Astrocyte of the hippocampus (primary cell): Measurements from ENCODE around the gene NBPF1.
"Not testable (repeated sequence)": the region's sequence is repeated elsewhere in the genome, so short reads cannot be mapped to it uniquely, and the experiment has no call there.

Source experiments
- DNase-seq: peaks from one replicate; pipeline ENCODE4 v3.0.0; 2011; ENCODE audit warnings: low read depth, low spot score

NBPF1 gene

GRCh38 chr1:16613185-16614147 lies at the start of gene NBPF1:
NBPF1 (minus strand) TSS chr1:16613564.
- DNase-seq = peak; percentile 100

GRCh38 chr1:16658234-16658633 lies 44.9 kb upstream of the NBPF1 start:
- DNase-seq = not testable (repeated sequence)

DNA sequence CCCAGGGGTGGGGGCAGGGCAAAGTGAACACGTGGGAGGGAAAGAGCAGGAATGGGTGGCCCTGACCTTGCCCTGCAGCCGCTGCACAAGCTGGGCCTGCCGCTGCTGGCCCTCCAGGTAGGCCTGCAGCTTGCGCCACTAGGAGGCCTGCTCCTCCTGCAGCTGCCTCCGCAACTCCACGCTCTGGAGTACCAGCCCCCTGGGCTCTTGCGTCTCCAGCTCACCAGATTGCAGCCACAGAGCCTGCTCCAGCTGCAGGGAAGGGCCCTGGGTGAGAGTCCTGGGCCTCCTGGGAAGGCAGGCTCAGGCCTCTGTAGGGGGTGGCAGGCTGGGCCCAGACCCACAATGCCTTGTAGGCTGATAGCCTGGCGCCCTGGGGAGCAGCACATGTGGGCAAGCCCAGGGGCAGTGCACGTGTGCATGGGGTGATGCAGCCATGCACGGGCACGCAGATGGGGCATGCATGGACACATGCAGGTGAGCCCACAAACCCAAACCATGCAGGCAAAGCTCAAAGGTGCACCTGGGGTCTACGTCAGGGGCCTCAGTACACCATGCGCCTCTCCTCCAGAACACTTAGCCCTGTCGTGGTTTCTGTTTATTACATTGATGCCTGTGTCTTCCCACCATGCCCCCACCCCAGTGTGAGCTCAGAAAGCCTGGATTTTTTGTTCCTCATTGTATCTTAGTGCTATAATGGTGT lies 43.8 kb upstream of the NBPF1 start:
- not testable (repeated sequence) for DNase-seq

GRCh38 chr1:16656574-16656973 lies 43.2 kb upstream of the NBPF1 start:
- DNase-seq = not testable (repeated sequence)

DNA sequence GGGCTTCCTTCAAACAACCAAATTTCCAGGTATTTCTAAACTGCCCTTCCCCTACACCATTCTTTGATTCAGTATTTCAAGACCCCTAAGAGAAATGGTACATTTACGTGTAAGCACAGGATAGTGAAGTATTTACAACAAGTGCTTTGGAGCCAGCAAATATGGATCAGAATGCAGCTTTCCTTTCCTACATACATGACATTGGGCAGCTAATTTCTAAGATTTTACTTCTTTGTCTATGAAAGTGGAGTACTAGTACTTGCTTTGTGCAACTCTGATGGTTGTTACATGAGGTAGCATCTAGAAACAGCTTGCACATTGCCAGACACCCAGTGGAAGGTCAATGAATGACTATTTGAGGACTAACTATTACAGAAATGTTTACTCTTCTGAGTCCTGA lies 38.2 kb upstream of the NBPF1 start:
- DNase-seq = not testable (repeated sequence)

DNA sequence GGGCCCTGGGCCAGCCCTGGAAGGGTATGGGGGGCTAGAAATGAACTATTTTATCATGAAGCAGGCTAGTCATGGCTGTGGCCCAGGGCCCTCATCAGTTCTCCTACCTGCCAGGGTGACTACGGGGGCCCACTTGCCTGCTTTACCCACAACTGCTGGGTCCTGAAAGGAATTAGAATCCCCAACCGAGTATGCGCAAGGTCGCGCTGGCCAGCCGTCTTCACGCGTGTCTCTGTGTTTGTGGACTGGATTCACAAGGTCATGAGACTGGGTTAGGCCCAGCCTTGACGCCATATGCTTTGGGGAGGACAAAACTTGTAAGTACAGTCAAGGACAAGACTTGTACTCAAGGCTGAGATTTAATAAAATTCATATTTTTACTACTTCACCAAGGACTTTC lies 36.6 kb upstream of the NBPF1 start:
- DNase-seq = not testable (repeated sequence)

DNA sequence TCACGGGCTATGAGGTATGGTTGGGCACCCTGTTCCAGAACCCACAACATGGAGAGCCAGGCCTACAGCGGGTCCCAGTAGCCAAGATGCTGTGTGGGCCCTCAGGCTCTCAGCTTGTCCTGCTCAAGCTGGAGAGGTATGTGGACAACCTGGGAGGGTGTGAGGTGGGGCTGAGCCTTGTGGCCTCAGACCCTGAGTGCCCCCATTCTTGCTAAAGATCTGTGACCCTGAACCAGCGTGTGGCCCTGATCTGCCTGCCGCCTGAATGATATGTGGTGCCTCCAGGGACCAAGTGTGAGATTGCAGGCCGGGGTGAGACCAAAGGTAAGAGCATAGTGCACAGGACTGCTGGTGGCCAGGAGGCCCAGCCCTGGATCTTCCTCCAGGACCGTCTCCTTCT lies 36.0 kb upstream of the NBPF1 start:
- not testable (repeated sequence) for DNase-seq

DNA sequence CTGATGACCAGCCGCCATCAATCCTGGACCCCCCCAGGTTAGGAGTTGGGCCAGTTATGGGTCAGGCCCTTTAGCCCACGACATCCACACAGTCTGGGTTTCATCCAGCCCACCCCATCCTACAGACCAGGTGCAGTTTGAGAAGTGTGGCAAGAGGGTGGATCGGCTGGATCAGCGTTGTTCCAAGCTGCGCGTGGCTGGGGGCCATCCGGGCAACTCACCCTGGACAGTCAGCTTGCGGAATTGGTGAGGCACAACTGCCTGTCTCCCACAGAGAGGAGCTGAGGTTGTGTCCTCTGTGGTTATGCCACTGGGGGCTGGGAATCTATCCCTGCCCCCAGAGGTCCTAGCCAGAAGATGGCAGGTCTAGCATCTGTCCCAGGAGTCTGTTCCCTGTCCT lies 35.4 kb upstream of the NBPF1 start:
- not testable (repeated sequence) for DNase-seq

DNA sequence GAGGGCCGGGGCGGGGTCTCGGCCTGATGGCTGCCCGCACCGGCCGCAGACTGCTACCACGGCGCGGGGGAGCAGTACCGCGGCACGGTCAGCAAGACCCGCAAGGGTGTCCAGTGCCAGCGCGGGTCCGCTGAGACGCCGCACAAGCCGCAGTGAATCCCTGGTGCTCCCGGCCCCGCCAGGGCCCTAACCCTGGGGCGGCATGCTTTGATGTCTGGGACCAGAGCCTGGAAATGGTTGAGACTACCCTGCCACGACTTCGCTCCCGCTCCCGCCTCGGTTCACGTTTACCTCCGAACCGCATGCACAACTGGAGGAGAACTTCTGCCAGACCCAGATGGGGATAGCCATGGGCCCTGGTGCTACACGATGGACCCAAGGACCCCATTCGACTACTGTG lies 34.9 kb upstream of the NBPF1 start:
- not testable (repeated sequence) for DNase-seq

- DNase-seq = not testable (repeated sequence)
These were observed 34.1 kb upstream of the NBPF1 start for GRCh38 chr1:16647179-16648176.

GRCh38 chr1:16646716-16647115 lies 33.4 kb upstream of the NBPF1 start:
- not testable (repeated sequence) for DNase-seq

DNA sequence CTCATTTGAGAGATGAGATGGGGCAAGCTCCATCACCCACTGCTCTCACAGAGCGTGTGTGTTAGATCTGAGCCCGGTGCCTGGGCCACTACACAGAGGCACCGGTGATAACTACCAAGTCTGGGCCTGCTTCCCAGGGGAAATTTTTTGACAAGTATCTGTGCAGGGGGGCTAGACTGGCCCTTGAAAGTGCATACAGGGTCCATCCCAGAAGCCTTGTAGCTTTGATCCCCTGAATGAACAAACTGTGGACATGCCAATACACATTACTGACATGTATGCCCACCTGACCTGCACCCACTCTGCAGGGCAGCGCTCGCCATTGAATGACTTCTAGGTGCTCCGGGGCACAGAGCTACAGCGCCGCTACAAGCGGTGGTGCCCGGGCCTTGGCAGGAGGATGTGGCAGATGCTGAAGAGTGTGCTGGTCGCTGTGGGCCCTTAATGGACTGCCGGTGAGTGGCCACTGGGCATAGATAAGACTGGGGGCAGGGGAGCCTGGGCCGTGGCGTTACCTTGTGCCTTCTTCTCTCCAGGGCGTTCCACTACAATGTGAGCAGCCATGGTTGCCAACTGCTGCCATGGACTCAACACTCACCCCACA lies 32.8 kb upstream of the NBPF1 start:
- not testable (repeated sequence) for DNase-seq

GRCh38 chr1:16645271-16646060 lies 32.1 kb upstream of the NBPF1 start:
- DNase-seq = not testable (repeated sequence)

DNA sequence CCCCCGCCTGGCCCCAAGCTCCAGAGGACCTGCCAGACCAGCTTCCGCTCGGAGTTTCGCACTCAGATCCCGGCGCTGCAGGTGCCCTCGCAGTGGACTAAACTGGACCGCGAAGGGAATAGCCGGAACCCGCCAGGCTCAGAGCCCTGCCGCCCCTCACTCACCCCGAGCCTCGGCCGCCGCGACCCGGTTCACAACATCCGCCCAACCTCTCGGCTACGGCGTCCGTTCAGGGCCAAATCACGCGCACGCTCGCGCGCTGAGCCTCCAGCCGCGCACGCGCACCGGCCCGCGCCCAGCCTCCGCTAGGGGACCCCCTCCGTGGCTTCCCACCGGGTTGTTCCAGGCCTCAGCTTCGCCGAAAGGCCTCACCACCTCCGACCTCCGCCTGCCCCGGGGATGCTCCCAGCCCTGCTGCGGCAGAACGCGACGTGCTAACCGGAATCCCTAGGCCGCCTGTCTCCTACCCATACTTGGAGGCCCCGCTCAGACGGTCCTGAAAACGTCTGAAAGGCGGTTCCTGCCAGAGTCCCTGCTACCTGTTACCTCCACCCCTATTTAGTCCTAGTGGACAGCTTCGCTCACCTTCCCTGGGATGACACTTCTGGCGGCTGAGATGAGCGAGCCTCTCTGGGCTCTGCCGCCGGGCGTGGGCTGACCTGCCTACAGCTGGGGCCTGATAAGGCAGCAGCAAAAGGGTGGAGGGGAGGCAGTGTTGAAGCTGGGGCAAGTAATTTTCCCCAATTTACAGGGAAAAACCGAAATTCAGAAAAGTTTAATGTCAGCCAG lies 31.3 kb upstream of the NBPF1 start:
- peak; percentile 99 for DNase-seq

- no peak for DNase-seq
These were observed 30.8 kb upstream of the NBPF1 start for GRCh38 chr1:16644193-16644481.

DNA sequence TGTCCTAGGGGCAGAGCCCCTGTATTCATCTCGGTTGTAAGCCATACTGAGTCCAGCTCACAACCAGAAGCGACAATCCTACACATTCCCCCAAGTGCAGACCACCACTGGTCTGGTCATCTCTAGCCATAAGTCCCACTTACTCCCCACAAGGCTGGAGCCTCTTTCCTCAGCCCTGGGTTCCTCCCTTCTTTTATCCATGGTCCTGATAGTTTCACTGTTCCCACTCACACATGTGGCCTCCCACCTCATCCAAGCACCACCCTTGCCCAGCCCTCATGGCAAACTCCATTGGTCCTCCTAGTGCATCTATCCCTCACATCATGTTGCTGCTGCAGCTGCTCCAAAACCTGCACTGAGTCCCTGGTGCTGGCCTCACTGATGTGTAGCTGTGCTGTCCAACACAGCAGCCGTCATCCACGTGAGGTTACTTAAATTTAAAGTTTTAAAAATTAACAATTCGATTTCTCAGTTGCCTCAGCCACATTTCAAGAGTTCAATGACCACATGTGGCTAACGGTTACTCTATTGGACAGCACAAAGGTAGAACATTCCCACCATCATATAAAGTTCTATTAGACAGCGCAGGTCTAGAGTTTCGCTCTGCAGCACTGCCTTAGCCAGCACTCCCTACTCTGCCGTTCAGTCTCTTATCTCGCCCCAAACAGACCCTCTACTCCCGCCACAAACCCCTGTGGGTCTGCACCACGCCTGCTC lies 30.3 kb upstream of the NBPF1 start:
- DNase-seq = peak; percentile 39

DNA sequence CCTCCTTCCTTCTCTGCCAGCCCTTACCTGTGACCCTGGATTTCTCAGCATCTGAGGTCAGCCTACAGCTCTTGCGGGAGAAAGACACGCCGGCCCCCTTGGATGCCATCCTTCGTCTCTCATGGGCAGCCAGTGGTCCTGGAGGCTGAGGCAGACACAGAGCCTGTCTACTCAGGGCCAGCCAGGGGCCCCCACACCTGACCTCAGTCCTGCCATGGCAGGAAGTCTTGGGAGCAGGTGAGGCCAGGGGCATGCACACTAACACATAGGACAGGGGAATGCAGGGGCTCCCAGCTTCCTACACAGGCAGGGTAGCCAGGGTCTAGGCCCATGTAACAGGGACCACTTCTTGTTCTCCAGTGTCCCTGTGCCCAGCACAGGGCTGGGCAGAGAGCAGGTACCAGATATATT lies 29.6 kb upstream of the NBPF1 start:
- not testable (repeated sequence) for DNase-seq

GRCh38 chr1:16642025-16642966 lies 28.9 kb upstream of the NBPF1 start:
- DNase-seq = not testable (repeated sequence)
